SIG-M5 treated with dmso at 0.1 percent for 504 hours (cell line): ENCODE measurements around the gene DEF6.
A peak's percentile ranks its signal among the peaks of the same experiment; 100 is the strongest.

Experiments used
- DNase-seq: peaks from one replicate; lab custom pipeline; 2025; ENCODE audit not compliant: unreplicated experiment; lab: John Stamatoyannopoulos, UW

DEF6 gene, protein sequence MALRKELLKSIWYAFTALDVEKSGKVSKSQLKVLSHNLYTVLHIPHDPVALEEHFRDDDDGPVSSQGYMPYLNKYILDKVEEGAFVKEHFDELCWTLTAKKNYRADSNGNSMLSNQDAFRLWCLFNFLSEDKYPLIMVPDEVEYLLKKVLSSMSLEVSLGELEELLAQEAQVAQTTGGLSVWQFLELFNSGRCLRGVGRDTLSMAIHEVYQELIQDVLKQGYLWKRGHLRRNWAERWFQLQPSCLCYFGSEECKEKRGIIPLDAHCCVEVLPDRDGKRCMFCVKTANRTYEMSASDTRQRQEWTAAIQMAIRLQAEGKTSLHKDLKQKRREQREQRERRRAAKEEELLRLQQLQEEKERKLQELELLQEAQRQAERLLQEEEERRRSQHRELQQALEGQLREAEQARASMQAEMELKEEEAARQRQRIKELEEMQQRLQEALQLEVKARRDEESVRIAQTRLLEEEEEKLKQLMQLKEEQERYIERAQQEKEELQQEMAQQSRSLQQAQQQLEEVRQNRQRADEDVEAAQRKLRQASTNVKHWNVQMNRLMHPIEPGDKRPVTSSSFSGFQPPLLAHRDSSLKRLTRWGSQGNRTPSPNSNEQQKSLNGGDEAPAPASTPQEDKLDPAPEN

DNA sequence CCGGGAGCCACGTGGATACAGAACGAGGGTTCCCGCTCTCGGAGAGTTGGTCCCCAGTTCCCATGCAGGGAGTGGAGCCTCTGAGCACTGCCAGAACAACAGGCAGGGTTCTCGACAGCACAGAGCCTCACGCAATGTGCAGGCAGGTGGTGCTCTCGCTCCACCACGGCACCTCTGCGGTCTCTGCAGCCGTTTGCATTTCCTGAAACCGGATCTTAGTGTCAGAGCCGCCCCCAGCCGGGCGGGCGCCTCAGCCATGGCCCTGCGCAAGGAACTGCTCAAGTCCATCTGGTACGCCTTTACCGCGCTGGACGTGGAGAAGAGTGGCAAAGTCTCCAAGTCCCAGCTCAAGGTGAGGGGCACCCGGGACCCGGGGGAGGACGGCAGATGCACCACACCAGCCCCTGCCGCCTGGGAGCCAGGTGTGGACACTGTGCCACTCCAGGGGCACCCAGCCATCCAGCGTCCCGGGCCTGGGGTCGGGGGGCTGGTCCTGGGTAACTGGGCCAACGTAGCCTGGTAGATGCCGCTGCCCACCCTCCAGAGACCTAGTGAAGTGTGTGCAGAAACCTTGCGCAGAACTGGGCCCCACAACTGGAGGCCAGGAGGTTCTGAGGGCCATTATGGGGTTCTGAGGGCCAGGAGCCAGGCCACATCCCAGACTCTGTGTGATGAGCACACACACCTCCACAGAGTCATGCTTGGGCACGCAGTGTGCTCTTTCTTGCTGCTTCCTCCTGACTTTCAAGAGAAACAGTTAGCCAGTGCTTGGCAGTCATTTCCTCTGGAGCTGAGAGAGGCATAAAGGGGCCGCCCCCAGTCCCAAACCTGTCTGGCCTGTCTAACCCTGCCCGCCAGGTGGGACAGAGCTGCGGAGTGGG lies at the start of gene DEF6:
Gene DEF6, plus strand, starts transcription at position 218 of the 881 bp plus-strand sequence. Its CDS starts 39 bp downstream, at position 257.
- peak; percentile 85 for DNase-seq

DNA sequence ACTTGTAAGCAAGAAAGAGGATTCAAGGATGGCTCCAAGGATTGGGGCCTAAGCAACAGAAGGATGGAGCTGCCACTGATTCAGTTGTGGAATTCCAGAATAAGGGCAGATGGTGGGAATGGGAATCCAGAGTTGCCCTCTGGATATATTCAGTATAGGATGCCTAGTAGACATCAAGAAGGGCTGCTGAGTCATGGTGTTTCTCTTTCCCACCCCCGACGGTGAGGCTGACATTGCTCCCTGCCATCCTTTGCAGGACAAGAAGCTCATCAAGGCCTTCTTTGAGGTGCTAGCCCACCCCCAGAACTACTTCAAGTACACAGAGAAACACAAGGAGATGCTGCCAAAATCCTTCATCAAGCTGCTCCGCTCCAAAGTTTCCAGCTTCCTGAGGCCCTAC lies 49.3 kb upstream of the DEF6 start:
- no peak for DNase-seq

DNA sequence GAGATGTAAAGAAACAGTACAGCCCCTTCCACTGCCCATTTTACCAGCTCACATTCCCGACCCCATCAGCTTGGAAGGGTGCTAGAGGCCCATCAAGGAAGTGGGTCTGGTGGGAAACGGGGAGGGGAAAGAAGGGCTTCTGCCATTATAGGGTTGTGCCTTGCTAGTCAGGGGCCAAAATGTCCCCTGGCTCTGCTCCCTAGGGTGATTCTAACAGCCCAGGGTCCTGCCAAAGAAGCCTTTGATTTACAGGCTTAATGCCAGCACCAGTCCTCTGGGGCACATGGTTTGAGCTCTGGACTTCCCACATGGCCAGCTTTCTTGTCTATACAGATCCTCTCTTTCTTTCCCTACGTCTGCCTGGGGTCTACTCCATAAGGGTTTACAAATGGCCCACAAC lies 48.7 kb upstream of the DEF6 start:
- DNase-seq = no peak

DNA sequence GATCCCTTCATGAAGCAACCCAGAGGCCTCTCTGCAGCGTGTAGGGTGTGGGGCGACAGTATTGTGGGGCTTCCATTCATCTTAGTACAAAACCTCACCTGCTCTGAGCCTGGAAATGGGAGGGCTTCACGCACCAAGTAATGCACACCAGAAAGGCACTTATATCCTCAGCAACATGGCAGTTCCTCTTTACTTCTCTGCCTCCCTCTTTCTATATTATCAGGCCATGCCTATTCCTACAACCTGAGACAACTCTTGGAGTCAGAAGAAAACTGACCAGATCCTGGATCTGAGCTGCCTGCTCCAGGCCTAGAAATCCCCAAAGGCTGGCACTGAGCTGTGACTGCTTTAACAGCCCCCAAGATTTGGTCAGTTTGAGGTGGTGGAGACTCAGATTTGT lies 45.7 kb upstream of the DEF6 start:
- DNase-seq = no peak

DNA sequence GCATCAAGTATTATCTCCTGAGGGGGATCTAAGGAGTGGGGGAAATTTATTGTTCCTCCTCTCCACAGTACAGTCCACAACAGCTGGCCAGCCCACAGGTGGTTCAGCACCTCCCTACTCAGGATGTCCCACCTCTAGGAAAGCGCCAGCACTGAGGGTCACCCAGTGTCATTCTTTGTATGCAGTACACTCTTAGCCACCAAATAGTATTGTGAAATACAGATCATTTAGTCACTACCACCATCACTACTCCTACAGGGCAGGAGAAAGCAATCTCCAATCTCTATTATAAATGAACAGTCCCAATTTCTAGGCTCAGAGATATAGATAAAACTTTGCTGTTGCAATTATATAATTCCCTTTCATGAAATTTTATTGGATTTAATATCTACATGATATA lies 44.4 kb upstream of the DEF6 start:
- DNase-seq = no peak

DNA sequence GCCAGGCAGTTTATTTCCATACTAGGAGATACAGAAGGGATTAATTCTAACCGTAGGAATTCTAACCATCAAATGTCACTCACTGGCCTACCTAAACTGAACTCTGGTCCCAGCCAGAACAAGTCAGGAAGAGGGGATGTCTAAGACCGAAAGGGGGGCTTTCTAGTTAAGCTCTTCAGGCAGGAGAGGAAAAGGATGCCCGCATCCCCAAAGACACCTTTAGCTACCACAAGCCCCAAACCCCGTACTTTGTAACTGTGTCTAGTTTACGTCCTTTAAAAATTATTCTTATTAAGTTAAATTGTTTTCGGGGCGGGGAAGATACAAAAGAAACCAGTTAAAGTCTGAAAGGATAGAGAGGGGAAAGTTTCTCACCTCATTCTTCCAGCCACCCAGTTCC lies 39.3 kb upstream of the DEF6 start:
- DNase-seq = no peak

- peak; percentile 40 for DNase-seq
Observed at GRCh38 chr6:35258858-35259193, 38.8 kb upstream of the DEF6 start.

- DNase-seq = peak; percentile 88
Observed at GRCh38 chr6:35259194-35259947, 38.2 kb upstream of the DEF6 start, which contains the start of gene ZNF76. Gene ZNF76, plus strand, starts transcription at chr6:35259735. Its CDS starts 21,417 bp downstream, at chr6:35281152.

DNA sequence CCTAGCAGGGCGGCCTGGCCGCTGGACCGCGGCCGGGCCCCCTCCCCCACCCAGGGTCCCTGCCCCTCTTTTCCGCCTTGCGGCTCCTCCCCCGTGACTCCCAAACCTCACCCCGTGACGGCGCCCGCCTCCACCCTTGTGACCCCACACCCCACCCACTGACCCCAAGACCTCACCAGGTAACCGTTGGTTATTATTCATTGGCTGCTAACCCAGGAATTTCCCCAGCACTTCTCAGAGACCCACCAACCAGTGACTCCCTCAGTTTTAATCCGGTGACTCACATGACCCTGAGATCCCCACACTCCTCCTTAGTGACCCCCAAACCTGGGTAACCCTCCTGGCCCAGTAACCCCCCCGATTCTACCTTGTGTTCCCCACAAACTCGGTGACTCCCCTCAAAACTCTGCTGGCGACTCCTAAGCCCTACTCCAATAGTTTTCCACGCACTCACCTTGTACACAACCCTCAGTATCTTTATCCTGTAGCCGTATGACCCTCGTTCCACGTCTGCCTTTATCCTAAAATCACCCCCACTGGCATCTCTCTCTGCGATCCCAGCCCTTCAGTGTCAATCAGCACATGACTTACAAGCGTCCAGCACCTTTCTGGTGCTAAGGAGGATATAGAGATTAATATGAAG lies 37.5 kb upstream of the DEF6 start:
- peak; percentile 31 for DNase-seq

DNA sequence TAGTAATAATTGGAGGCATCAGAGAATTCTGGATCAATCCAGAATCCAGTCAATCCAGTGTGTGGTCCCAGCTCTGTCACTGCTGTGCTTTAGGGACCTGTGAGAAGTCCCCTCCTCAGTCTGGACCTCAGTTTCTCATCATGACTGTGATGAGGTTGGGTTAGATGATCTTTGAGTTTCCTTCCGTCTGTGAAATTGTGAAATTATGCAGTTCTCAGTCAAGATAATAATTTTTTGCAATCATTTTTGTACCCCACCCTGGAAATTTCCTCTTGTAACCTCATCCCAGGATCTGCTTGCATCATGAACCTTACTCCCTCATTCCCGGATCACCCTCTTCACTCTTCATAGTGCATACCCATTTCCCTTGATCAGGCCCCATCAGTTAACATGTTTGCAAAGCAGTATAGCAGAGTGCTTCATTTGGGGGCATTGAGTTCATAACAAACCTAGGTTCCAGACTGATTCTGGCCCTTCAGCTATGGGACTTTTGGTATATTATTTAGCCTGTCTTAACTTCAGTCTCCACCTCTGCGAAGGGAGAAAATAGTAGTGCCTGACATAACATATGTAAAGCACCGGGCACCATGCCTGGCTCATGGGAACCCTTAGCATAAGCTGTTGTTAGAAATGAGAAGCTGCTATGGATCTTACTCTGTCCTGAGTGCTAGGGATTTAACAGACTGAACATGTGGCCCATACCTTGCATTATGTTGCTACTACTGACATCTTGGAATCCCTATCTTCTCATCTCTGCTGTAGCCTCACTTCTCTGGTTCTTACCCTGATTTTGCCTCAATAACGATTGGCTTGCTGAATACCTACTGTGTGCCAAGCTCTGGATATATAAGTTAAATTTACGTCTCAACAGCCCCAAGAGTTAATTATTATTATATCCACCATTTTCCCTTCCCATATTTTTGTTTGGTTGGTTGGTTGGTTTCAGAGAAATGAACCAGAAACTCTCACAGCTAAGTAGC lies 36.7 kb upstream of the DEF6 start:
- no peak for DNase-seq

DNA sequence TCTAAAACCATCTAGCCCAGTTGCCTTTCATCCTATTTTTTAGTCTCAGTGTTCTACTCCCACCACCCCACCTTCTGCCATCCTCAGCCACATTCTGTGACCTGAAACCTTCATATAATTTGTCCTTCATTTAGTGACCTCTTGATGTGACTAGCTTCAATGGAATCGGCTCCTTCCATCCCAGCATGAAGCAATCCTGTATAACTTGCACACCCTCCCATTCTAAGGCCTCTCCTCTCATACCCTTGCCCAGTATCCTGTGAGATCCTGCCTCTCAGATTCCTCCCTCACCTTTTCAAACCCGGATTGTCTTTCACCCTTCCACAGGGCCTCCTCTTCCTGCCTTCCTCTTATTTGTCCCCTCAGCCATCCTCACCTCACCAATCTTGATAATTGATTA lies 35.0 kb upstream of the DEF6 start:
- DNase-seq = no peak

GRCh38 chr6:35264550-35265274 lies 32.9 kb upstream of the DEF6 start:
- DNase-seq = no peak

DNA sequence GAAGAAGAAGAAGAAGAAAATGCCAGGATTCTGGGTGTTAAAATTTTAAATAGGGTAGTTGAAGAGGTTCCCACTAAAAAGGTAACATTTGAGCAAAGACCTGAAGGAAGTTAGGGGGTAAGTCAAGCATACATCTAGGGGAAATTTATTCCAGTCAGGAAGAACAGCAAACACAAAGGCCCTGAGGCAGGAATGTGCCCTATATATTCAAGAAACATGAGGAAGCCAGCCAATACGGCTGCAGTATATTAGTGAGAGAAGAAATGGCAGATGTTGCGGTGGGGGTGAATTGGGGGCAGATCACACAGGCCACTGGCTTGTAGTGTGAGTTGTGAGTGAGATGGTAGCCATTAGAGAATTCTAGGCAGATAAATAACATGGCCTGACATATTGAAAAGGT lies 32.1 kb upstream of the DEF6 start:
- no peak for DNase-seq

GRCh38 chr6:35267446-35267845 lies 30.2 kb upstream of the DEF6 start:
- no peak for DNase-seq

- no peak for DNase-seq
Observed at GRCh38 chr6:35267897-35268296, 29.7 kb upstream of the DEF6 start.

- DNase-seq = no peak
Observed at GRCh38 chr6:35272005-35272404, 25.6 kb upstream of the DEF6 start.

DNA sequence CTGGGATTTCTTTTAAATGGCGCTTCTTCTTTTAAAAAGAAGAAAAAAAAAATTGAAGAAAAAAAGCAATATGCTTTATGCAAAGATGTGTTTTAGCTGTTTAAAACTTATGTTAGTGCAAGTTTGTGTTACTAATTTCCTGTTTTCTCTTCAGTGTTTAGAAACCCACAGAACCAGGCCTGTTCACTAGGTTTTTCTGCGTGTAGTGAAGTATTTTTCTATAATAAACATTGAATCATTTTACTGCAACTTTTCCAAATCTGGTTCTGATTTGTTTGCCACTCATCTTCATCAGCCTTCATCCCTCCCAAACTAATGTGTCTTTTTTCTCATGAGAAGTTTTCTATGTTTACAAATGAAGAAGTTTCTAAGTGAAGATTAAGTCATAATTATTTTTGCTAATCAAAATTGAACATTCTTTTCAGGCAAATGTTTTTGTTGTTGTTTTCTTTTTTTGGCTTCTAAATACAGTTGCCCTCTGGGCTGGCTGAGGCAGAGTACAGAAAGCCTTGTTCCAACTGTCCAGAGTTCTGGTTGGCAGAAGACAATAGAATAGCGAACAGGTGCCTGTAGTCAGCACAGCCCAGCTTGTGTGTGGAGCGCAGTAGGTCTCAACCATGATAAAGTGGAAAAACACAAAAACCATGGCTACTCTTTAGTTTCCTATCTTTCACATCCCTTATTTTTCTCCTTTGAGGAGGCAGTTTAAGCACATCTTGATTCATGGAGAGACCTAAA lies 23.6 kb upstream of the DEF6 start:
- no peak for DNase-seq

DNA sequence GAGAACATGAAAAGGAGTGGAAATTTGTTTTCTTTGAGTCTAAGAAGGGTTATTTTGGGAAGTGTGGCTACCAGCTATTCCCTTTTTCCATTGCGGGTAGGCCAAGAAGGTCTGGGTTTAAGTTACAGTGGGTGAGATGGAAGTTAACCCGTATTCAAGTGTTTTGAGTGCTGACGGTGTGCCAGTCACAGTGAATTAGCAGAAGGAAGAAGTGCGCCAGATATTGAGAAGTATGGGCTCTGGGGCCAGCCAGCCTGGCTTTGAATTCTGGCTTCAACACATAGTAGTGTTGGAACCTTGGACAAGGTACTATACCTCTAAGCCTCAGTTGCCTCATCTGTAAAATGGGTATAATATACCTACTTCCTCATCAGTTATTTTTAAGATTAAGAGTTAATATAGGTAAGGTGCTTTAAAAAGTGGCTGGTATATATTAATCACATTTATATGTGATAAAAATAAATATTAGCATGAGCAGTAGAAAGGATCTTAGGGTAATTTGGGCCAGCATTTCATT lies 21.8 kb upstream of the DEF6 start:
- no peak for DNase-seq
